HG03571 (cell line): Measurements from ENCODE around the gene SV2C.

Experiments used
- ATAC-seq: cut with Tn5 transposase; IDR thresholded peaks from one replicate; pipeline ENCODE4 v1.9.1; 2021; ENCODE audit not compliant: unreplicated experiment

SV2C gene

GRCh38 chr5:76249621-76250020, 166.4 kb downstream of the SV2C start:
- ATAC-seq, result no peak

- no peak for ATAC-seq
These were observed 167.3 kb downstream of the SV2C start for GRCh38 chr5:76250463-76250862.

DNA sequence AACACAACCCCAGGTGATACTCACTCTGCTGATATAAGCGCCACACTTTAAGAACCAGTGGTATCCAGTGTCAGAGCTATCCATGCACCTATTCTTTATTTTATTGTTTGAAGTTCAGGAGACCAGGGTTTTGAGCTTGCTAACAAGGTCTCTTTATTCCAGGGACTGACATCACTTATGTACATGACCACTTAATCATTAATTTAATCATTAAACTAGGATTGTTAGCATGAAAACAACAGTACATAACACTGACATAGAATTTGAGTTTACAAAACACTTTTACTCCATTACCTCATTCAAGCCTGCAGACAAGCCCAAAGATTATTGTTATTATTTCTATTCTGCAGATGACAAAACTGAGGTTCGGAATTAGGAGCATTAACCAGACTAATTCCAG, 168.5 kb downstream of the SV2C start:
- ATAC-seq, result no peak

DNA sequence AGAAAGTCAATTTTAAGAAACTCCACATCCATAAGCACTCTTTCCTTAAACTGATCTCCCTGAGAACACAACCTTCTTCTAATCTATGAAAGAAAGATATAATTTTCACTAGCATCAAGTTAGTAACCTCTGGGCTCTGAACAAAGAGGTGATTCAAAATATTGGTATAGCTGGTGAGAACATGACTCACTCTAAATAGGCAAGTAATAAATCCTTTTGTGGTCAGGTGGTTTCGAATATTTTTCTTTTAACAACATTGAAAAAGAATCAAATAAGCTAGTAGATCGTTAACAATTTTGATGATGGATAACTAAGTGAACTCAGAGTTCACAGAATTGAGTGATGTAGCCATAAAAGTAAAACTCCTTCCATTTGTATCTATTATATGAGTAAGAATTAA, 169.3 kb downstream of the SV2C start:
- no peak for ATAC-seq

DNA sequence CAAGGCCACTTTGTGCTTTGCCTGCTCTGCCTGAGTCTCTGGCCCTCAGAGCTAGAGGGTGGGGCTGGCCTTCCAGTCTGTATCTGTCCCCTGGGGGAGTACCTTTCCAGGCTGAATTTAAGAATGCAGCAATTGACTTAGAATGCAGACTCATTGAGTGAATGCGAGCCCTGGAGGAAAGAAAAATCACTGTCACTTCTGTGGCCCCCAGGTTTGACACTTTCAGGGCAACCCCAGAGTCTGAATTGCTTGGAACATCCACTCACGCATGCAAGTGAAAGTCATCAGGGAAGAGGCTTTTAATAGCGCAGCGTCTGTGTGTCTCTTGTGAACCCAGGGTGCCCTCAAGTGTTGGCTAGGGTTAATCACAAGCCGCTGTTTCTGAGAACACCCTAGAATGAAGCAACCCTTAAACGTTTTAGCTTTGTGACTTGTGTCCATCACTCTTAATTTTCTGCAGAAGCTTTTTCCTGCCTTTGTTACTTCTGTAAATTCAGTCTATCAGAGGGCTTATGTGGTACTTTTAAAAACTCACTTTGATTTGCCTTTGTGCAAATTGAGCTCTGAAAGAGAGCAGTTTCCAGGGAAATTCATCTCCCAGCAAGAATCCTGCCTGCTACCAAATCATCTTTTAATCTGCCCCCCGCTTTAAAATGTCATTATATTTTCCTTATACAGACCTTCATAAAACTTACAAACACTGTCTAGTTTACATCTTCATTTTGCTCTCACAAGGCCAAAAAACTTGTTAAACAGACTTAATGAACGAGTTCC, 173.1 kb downstream of the SV2C start:
- no peak for ATAC-seq

DNA sequence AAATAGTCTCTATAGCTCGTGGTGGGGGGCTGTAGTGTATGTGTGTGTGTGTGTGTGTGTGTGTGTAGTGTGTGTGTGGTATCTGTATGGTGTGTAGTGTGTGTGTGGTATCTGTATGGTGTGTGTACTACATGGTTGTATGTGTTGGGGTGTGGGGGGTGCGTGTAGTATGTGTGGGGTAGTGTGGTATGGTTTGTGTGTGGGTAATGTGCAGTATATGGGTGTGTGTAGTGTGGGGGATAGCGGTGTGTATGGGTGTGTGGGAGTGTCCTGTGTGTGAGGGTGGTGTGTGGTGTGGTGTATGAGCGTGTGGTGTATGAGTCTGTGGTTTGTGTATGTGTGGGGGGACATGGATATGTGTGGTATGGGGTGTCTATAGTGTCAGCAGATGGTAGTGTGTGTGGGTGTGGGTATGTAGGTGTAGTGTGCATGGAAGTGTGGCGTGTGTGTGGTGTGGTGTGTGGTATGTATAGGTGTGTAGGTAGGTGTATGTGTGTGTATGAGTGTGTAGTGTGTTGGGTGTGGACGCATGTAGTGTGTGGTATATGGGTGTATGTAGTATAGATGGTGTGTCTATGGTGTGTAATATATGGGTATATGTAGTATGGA, 174.1 kb downstream of the SV2C start:
- ATAC-seq, result no peak

DNA sequence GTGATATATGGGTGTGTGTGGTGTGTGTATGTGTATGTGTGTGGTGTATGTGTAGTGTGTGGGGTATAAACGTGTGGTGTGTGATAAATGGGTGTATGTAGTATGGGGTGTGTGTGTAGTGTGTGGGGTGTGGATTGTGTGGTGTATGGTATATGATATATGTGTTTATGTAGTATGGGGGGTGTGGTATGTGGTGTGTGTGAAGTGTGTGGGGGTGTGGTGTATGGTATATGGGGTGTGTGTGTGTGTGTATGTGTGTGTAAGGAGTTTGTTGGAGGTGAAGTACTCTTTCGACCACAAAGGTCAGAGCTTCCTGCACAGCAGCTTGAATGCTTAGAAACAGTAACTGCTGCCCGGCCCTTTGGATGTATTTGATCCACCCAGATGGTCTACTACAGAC, 174.7 kb downstream of the SV2C start:
- ATAC-seq, result no peak

- no peak for ATAC-seq
These were observed 181.5 kb downstream of the SV2C start for GRCh38 chr5:76264681-76265080.

- ATAC-seq, result no peak
These were observed 186.2 kb downstream of the SV2C start for GRCh38 chr5:76269259-76269931.

GRCh38 chr5:76269932-76270610, 186.9 kb downstream of the SV2C start:
- no peak for ATAC-seq

DNA sequence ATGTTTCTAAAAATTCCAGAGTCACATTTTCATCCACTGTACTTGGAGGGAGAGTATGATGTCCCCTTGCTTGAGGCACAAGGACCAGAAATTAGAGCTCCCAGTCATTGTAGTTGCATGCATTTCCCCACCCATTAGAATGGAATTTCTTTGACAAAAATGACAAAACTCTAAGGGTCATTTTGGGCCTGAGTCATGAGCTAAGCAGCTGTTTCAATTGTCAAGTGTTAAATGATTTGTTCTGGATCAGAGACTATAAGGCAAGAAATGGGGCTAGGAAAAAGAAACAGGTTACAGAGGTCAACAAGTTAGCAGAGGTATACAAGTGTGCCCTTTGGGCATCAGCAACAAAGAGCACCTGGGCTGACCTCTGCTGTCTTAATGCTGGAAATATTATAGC, 188.7 kb downstream of the SV2C start:
- ATAC-seq, result no peak

GRCh38 chr5:76273206-76273885, 190.2 kb downstream of the SV2C start:
- ATAC-seq, result no peak

- no peak for ATAC-seq
These were observed 191.4 kb downstream of the SV2C start for GRCh38 chr5:76274571-76274970.

GRCh38 chr5:76277736-76278135, 194.6 kb downstream of the SV2C start:
- no peak for ATAC-seq

DNA sequence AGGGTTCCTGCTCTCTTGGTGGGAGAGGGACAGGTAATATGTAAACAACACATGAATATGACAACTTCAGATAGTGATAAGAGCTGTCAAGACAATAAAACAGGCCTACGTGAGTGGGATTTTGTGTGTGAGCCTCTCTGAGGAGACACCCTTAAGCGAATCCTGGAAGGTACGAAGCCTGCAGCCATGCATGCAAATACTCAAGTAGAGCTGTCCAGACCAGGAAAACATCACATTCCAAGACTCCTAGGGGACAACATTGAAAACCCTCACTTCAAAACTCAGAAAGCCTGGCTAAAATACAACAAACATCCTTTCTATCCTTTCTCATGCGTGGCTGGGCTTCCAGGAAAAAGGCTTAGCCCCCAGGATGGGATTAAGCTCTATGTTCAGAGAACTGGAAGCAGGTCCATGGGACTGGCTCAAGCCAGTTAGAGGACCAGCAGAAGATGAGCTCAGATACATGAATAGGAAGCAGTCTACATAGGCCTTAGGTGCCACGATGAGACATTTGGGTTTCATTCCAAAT, 195.1 kb downstream of the SV2C start:
- ATAC-seq, result no peak

- no peak for ATAC-seq
These were observed 197.3 kb downstream of the SV2C start for GRCh38 chr5:76280494-76280893.

GRCh38 chr5:76283670-76284069, 200.5 kb downstream of the SV2C start:
- ATAC-seq, result no peak

GRCh38 chr5:76289692-76290091, 206.5 kb downstream of the SV2C start:
- ATAC-seq, result no peak

GRCh38 chr5:76290321-76290757, 207.2 kb downstream of the SV2C start:
- no peak for ATAC-seq

DNA sequence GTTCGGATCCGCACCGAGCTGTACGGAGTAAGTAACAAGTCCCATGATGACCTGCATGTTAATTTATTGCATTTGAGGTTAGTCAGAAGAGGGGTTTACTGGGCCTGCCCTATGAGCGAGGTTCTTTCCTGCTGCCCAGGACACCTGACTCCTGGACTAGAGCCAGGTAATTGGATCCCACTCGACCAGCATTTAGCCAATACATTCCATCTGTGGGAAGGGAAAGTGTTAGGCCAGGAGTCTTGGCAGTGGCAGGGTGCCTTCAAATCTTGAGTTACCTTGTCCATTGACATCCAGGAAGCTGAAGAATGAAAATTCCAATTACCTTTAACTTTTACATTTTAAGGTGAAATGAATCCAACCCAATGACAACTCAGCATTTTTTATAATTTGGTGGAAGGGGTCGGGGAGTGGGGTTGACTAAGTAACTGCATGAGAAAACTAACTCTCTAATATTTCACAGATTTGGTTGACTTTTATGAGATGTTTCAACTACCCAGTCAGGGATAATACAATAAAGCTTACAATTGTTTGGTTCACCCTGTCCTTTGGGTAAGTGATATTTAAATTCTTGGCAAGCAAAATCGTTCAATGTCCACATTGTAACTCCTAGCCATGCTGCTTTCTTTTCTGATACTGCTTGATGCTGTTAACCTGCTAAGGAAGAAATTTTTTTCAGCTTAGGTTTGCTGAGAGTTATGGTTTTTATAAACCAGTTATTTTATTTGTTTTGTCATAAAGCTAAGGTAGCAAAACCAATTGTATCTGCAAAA, 208.3 kb downstream of the SV2C start:
- no peak for ATAC-seq
